ENCODE results near the gene MBNL2. TPM values are rescaled to one million over a fixed set of nuclear protein-coding genes. Genes with fewer than 3 reads are reported as not detected.

Gene MBNL2
- total RNA-seq, 1 donor from 2014 or later = 67.6 TPM

DNA sequence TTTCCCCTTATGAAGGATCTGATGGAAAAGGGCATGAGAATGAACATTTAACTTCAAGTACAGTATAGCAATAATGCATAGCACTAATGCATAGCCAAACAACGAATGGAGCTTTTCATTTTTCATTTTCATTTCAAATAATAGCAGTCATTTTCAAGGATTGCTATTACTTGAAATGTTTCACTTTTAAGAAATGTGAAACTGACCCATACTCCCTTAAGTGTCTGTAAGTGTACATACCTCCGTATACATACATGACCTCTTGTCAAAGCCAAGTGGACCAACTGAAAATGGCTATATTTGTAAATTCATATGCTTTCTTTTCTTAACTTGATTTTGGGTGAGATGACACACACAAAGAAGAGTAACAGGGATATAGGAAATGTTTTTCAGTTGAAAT, 215.6 kb downstream of the MBNL2 start:
- intact Hi-C loops (cut with DNase I) = loop anchor here (5.0 kb wide), 1 partner anchor 220 kb away; no protein-coding TSS in a partner anchor
- DNase-seq (ENCODE audit: low spot score) = no peak

DNA sequence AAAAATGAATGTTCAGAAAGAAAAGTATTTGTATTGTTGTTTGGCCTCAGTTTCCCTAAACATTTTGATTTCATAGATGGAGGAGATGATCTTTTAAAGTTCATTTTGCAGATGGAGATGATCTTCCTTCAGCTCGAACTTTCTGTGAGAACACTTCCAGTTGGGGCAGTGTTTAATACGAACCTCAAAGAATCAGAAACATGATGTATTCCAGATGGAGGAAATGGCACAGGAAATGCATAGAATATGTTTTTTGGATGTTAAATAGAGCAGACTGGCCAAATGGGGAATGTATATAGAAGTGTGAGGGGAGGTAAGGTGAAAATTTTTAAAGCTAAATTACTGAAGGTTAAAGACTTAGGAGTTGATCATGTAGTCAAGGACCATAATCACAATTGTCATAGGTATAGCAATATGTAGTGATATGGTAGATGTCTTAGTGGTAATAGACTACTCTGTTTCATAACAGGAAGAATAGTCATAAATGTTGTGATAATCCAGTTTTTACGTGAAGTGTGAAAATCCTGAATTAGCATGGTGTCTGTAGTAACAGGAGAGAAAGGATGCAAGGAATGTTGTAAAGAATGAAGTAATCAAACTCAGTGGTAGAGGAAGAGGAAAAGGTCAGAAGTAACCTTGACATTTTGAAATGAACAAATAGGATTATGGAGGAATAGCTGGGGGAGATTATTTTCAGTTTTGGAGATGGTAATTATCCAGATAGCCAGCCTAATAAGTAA, 216.9 kb downstream of the MBNL2 start:
- intact Hi-C loops (cut with DNase I) = loop anchor here (5.0 kb wide), 1 partner anchor 218 kb away; no protein-coding TSS in a partner anchor
- DNase-seq (ENCODE audit: low spot score) = no peak

DNA sequence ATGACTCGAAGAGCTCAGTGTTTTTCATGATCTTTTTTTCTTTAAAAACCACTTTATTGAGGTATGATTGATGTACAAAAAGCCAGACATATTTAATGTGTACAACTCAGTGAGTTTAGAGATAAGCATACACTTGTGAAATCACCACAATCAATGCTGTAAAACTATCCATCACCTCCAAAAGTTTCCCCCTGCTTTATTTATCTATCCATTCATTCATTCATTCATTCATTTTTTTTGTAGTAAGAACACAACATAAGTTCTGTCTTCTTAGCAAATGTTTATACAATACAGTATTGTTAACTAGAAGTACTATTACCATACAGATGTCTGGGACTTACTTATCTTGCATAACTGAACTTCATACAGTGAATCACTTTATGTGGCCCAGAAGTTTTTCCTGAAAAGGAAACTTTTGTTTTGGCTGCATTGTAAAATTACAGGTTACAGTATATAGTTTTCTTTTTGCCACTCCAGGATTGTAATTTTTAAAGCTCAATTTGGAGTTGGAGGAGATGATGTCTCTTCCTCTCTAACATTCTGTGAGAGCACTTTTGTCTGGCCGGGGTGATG, 218.6 kb downstream of the MBNL2 start:
- intact Hi-C loops (cut with DNase I) = no loop called here
- DNase-seq (ENCODE audit: low spot score) = no peak

DNA sequence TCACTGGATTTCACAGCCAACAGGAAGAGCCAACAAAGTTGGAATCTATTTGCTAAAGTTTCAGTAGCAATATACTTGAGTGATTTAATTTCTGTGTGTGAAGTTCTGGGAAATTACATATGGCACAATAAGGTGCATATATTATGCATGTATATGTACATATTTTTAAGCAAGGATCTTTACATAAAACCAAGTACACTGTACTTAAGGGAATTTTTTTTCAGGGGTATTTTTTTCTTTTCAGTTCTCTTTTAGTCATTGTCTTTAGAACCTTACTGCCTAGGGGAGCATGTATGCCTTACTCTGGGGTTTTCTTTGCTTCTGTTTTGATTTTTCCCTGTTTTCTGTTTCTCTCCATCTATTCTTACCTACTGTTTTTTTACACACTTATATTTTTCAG, 219.2 kb downstream of the MBNL2 start:
- intact Hi-C loops (cut with DNase I) = no loop called here

More for the DNA sequence above, 219.2 kb downstream of the MBNL2 start:
- DNase-seq (ENCODE audit: low spot score) = no peak

Other genes with a start within 250 kb of the MBNL2 start
- gene OXGR1, start 227.9 kb upstream of the MBNL2 start, total RNA-seq = not detected
- 32.7 TPM for gene RAP2A, start 211.8 kb downstream of the MBNL2 start, total RNA-seq

Data from cardiac septum (tissue), 1 donor.